ENCODE data around the gene MS4A13.

- TF ChIP-seq EP300 (IDR thresholded peaks at IDR 0.05) (no peak), CTCF (IDR thresholded peaks at IDR 0.05) (no peak)
Measured at GRCh38 chr11:60566776-60567175, 51.6 kb downstream of the MS4A13 start.
